ENCODE results near the gene RSPO1. TPM values are rescaled to one million over a fixed set of nuclear protein-coding genes. Genes with fewer than 3 reads are reported as not detected.

RSPO1 gene
- total and polyA plus RNA-seq, 2 of the 13 experiments (the other 11 are each of a cell fraction or from before 2014, with no cell fraction given): not detected

DNA sequence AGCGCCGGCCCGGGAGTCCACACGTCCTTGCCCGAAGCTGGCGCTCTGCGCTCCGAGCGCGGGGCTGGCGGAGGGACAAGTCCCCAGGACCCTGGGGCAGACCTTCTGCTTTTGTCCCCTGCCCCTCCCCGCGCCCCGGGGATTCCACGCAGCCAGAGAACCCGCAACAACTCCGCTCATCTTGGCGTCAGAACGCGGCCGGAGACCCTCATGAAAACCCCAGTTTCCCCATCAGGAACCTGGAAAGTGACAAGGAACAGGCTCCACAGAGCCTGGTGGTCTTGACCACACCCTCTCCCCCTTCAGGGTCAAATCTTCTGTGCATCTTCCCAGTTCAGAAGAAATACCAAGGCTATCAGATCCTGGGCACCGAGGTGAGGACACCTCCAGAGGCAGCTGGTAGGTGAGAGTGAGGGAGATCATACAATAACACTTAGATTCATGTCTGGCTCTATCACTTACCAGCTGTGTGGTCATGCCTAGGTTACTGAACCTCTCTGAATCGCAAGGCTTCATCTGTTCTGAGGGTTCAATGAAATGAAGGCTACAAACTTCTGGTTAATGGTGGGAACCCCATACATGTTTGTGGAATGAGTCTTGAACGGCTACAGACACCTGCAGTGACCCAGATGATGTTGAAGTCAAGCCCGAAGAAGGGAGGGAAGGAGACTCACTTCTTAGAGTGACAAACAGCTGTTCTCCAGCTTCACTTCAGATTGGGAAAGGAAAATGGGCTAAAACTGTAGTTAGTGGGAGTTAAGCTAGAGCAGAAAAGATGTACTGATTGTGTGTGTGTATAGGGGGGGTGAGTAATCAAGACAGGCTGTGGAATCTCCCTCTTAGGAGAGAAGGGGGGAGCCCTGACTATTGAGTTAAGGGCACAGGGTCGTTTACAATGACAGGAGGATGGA, 555 bp upstream of the RSPO1 start:
- H3K9me3 ChIP-seq (ENCODE audit: low read length): no peaks in the 10 kb centered on the region
- DNase-seq (ENCODE audit: low spot score) (no peak), FAIRE-seq (no peak), ATAC-seq (no peak; the same call in 2 of the 3 replicates)
- peak overlapping the region in 1 of 3 experiments; percentile 38; a peak in 1 of 6 replicates for H3K4me3 ChIP-seq (replicated peaks in 1 of 3; ENCODE audit: insufficient read depth in 1 of 3, low read depth in 2 of 3, low read length in 3 of 3)
- H4K20me1 ChIP-seq (ENCODE audit: insufficient read depth, low read length): no peaks in the 10 kb centered on the region
- TF ChIP-seq ZNF318 (CRISPR knock-in tag; IDR thresholded peaks at IDR 0.05) (no peak), EZH2 (conservative IDR thresholded peaks at IDR 0.05; ENCODE audit: low read depth, low read length) (peak; percentile 73; the same call in 1 of the 2 replicates), ASH2L (IDR thresholded peaks at IDR 0.05; ENCODE audit: insufficient read length, low read depth, low read length) (no peak)
- H2AFZ ChIP-seq (ENCODE audit: low read length): no peak overlapping the region
- H3K4me1 ChIP-seq (ENCODE audit: insufficient read depth, low read length): no peaks in the 10 kb centered on the region
- H3K4me2 ChIP-seq (ENCODE audit: low read depth, low read length): no peak overlapping the region; the same call in 1 of the 2 replicates
- WGBS (ENCODE audit: low lambda C conversion rate): 19% methylated on average over 19 of the region's 26 CpGs
- in situ Hi-C loops (cut with HindIII; ENCODE audit: extremely low pct_ligation_motif_present, low pct_unique_long_range_greater_than_20kb): no loop called here
- no TSS peak for BruUV-seq (replicated peaks)
- no peak overlapping the region for H3K27ac ChIP-seq (ENCODE audit: extremely low read length, insufficient read depth, low read length)
- ChIA-PET POLR2A (no interaction called here), CTCF (ENCODE audit: low intra/inter-chr PET ratio, low total read pairs) (no interaction called here)
- intact Hi-C loops (cut with micrococcal nuclease; ENCODE audit: unreplicated experiment): no loop called here
- H3K9ac ChIP-seq (ENCODE audit: insufficient read depth, low read depth, low read length): no peak overlapping the region
- no peaks in the 10 kb centered on the region for H3K36me3 ChIP-seq (replicated peaks in 1 of 2; ENCODE audit: control insufficient read depth in 1 of 2, insufficient read depth in 2 of 2, low read length in 2 of 2)
- H3K27me3 ChIP-seq (ENCODE audit: control insufficient read depth in 1 of 2, insufficient read depth in 2 of 2, low read length in 2 of 2): peaks cover 24 to 90% of the 10 kb centered on the region in 2 experiments
- no peaks in the 10 kb centered on the region for H3K79me2 ChIP-seq (ENCODE audit: insufficient read depth, low read length)
